Measurements from ENCODE around the gene AFAP1. TPM values are rescaled to one million over a fixed set of nuclear protein-coding genes. Genes with fewer than 3 reads are reported as not detected.

AFAP1 gene
- total and polyA plus RNA-seq, 2 of the 8 experiments (the other 6 are each of a cell fraction or from before 2014, with no cell fraction given) = 3.6 to 18.2 TPM

GRCh38 chr4:7906171-7906701, 33.4 kb downstream of the AFAP1 start (continued):
- TF ChIP-seq USF2 (IDR thresholded peaks at IDR 0.05; ENCODE audit: low read length) = no peak

Data from H1 (cell line).